Natural killer cell (primary cell): ENCODE measurements around the gene MAST3. TPM values are rescaled to one million over a fixed set of nuclear protein-coding genes. Genes with fewer than 3 reads are reported as not detected.
A peak's percentile ranks its signal among the peaks of the same experiment; 100 is the strongest.

Experiments
- ATAC-seq, 3 donors: fragments of 150-1000 bp in 2 of 3; fragments of 200-7000 bp in 1 of 3; cut with Tn5 transposase; 1 replicate in 1 of 3; 2 replicates in 2 of 3; pipeline ENCODE4 v1.10.0; 2021; ENCODE audit warnings: mild to moderate bottlenecking in 2 of 3, moderate library complexity in 2 of 3
- DNase-seq, 2 donors: peaks; one replicate each; pipeline versions ENCODE4 v3.0.0 to v3.0.0-alpha.2; 2013 to 2021; ENCODE audit warnings: mixed read lengths in 1 of 2
- H3K27ac ChIP-seq: one replicate; pipeline ENCODE4 v1.5.1; 2013; ENCODE audit warnings: mild to moderate bottlenecking, low read length
- H3K27me3 ChIP-seq: one replicate; pipeline ENCODE4 v1.6.1; 2013; ENCODE audit warnings: low read length; ENCODE audit not compliant: control insufficient read depth, insufficient read depth
- H3K36me3 ChIP-seq: one replicate; pipeline ENCODE4 v1.6.1; 2013; ENCODE audit warnings: low read length; ENCODE audit not compliant: control insufficient read depth, insufficient read depth
- H3K4me1 ChIP-seq: one replicate; pipeline ENCODE4 v1.6.1; 2013; ENCODE audit warnings: low read length; ENCODE audit not compliant: control insufficient read depth, insufficient read depth
- H3K4me3 ChIP-seq: one replicate; pipeline ENCODE4 v1.5.1; 2013; ENCODE audit warnings: low read length
- H3K9me3 ChIP-seq: one replicate; pipeline ENCODE4 v1.6.1; 2013; ENCODE audit warnings: low read length; ENCODE audit not compliant: control insufficient read depth, insufficient read depth
- H3K27ac Mint-ChIP-seq, 2 donors: one replicate each; pipeline ENCODE4 v1.8.0; 2022; ENCODE audit warnings: mild to moderate bottlenecking in 2 of 2, mixed read lengths in 2 of 2, moderate library complexity in 1 of 2
- H3K27me3 Mint-ChIP-seq, 2 donors: one replicate each; pipeline ENCODE4 v1.8.0; 2022; ENCODE audit warnings: low read depth in 2 of 2, mixed read lengths in 2 of 2
- H3K36me3 Mint-ChIP-seq: one replicate; pipeline ENCODE4 v1.8.0; 2022; ENCODE audit warnings: mixed read lengths
- H3K4me1 Mint-ChIP-seq, 2 donors: one replicate each; pipeline ENCODE4 v1.8.0; 2022; ENCODE audit warnings: mixed read lengths in 2 of 2
- H3K4me3 Mint-ChIP-seq: one replicate; pipeline ENCODE4 v1.8.0; 2022; ENCODE audit warnings: mild to moderate bottlenecking, moderate library complexity, mixed read lengths
- H3K9me3 Mint-ChIP-seq, 2 donors: one replicate each; pipeline ENCODE4 v1.8.0; 2022; ENCODE audit warnings: mixed read lengths in 2 of 2
- WGBS: methylation state at CpG from one replicate; pipeline ENCODE4 v1.1.7; 2013; ENCODE audit warnings: missing lambda C conversion rate; ENCODE audit not compliant: insufficient coverage; 5-methylcytosine and 5-hydroxymethylcytosine counted together
- intact Hi-C: fragments of 100-400 bp; cut with micrococcal nuclease; formaldehyde crosslinking; loops from one replicate; pipeline ENCODE4 v1.14.2; 2022
- total RNA-seq, 4 donors: library from RNA; stranded (reverse); fragments of 120-200 nt in 1 of 4; gene quantifications; one replicate each; pipeline versions ENCODE4 v1.2.3 to v1.2.4, GENCODE V29; 2013 to 2022
- TF ChIP-seq, protein P1 (sequence below): fragments of 200-600 bp; IDR thresholded peaks from one replicate; pipeline ENCODE4 v1.8.0; 2022; ENCODE audit warnings: antibody characterized with exemption

Gene MAST3
- total RNA-seq, 3 donors from 2014 or later (not counting 1 experiment from before 2014, with no cell fraction given) = 84.5 to 101 (median 101) TPM

DNA sequence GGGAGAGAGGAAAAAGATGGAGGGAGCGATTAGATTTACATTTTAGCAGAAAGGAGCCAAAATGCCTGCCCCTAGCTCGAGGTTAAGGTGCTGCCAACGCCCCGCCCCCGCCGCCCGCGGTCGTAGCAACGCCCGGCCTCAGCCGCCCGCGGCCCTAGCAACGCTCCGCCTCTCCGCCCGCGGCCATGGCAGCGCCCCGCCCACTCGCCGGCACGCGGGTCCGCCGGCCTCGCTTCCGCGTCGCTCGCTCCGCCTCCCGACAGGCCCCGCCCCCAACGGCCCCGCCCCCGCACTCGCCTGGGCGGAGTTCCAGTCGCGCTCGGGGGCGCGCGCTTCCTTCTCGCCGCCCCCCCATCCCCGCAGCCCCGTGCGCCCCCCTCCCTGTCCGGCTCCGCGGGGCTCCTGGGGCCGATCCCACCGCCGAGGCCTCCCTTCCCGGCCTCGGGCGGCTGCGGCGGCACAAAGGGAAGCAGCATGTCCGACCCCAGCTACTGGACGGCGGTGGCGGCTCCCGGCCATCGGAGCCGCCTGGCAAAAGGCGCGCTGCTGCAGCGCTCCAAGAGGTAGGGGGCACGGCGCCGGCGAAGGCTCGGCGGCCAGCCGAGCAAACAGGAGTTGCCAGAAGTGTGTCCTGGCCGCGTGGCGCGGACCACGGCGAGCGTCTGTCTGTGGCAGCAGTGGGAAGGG lies 20.3 kb downstream of the MAST3 start:
- Histone ChIP-seq H3K4me3 (peak overlapping the region; percentile 83), H3K27ac (peak overlapping the region; percentile 74), H3K36me3 (peaks cover 20% of the 10 kb centered on the region), H3K9me3 (no peaks in the 10 kb centered on the region), H3K4me1 (peaks cover 46% of the 10 kb centered on the region), H3K27me3 (no peaks in the 10 kb centered on the region)
- TF ChIP-seq, protein P1, sequence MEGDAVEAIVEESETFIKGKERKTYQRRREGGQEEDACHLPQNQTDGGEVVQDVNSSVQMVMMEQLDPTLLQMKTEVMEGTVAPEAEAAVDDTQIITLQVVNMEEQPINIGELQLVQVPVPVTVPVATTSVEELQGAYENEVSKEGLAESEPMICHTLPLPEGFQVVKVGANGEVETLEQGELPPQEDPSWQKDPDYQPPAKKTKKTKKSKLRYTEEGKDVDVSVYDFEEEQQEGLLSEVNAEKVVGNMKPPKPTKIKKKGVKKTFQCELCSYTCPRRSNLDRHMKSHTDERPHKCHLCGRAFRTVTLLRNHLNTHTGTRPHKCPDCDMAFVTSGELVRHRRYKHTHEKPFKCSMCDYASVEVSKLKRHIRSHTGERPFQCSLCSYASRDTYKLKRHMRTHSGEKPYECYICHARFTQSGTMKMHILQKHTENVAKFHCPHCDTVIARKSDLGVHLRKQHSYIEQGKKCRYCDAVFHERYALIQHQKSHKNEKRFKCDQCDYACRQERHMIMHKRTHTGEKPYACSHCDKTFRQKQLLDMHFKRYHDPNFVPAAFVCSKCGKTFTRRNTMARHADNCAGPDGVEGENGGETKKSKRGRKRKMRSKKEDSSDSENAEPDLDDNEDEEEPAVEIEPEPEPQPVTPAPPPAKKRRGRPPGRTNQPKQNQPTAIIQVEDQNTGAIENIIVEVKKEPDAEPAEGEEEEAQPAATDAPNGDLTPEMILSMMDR = no peak
- DNase-seq = peak; percentile 98 to 99
- Mint-ChIP-seq H3K4me1 (peaks cover 30 to 61% of the 10 kb centered on the region in 2 donors), H3K9me3 (no peaks in the 10 kb centered on the region), H3K36me3 (no peaks in the 10 kb centered on the region), H3K27ac (peak overlapping the region; percentile 91 to 99), H3K4me3 (peak overlapping the region; percentile 91), H3K27me3 (no peaks in the 10 kb centered on the region)
- WGBS = under 1% methylated on average over 85 of the region's 86 CpGs
- intact Hi-C loops = loop anchor here (2.0 kb wide), 1 partner anchor 35 kb away; the partner anchor contains the start of gene PIK3R2
- peak; percentile 89 to 96 (median 92) for ATAC-seq

DNA sequence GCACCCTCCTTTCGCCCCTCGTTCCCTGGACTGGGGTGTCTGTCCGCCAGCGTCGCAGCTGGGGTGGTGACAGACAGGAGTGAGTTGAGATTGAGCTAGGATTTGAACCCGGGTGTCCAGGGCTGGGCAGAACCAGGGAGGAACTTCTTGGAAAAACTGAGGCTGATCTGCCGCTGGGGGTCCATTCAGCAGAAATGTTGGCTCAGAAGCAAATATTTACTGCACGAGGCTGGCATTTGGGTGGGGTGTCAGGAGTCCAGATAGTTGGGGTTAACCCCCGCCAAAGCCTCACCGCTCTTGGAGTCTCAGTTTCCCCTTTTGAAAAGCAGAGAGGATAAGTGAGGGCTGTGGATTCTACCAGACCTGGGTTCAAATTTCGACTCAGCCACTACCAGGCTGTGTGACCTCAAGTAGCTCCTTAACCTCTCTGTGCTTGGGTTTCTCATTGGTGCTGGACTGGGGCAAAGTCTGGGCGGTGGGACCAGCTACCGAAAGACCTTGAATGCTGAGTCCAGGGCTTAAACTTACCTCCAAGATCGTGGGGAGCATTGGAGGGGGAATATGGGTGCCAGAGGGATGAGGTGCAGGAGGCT lies 20.9 kb downstream of the MAST3 start:
- Mint-ChIP-seq H3K4me3 (peak overlapping the region; percentile 91), H3K4me1 (peaks cover 30 to 58% of the 10 kb centered on the region in 2 donors), H3K27me3 (no peaks in the 10 kb centered on the region), H3K9me3 (no peaks in the 10 kb centered on the region), H3K36me3 (no peaks in the 10 kb centered on the region), H3K27ac (peak overlapping the region; percentile 91 to 99)
- ATAC-seq = no peak
- DNase-seq = no peak
- Histone ChIP-seq H3K27me3 (no peaks in the 10 kb centered on the region), H3K4me3 (peak overlapping the region; percentile 83), H3K27ac (peak overlapping the region; percentile 74), H3K36me3 (peaks cover 27% of the 10 kb centered on the region), H3K9me3 (no peaks in the 10 kb centered on the region), H3K4me1 (peaks cover 41% of the 10 kb centered on the region)
- TF ChIP-seq, protein P1 = no peak
- intact Hi-C loops = loop anchor here (2.0 kb wide), 1 partner anchor 34 kb away; the partner anchor contains the start of gene PIK3R2
- 28% methylated on average over 14 of the region's 14 CpGs for WGBS

DNA sequence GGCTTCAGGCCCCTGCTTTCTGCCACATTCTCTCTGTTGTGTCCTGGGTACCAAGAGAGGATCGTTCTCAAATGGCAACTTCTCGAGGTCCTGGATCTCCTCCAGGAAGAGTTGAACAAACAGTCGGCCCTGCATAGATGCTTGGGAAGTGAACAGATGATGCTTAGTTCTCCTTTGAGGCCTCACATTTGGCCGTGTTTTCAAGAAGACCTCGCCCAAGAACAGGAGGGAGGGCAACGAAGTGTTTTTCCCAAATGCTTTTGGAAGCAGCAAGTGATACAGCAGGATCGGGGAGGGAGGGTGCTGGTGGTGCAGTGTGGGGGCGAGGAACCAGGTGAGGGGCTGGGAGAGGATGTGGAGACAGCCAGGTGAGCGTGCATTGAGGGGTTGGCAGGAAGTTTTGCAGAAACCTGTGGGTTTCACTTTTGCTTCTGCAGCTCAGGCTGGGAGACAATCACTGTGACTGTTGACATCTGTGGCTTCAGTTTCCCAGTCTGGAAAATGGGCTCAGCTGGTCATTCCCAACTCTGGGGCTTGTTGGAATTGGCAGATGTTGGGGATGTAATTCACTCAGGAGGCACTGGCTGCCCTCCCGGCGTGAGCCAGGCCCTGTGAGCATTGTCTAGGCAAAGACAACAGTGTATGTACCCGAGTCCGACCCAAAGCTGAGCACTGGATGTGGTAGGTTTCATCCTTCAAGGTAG lies 21.6 kb downstream of the MAST3 start:
- DNase-seq (peak in 1 of 2 donors; percentile 82), ATAC-seq (peak in 1 of 3 donors; percentile 15)
- Histone ChIP-seq H3K27ac (peak overlapping the region; percentile 74), H3K4me1 (peaks cover 41% of the 10 kb centered on the region), H3K27me3 (no peaks in the 10 kb centered on the region), H3K36me3 (peaks cover 33% of the 10 kb centered on the region), H3K9me3 (no peaks in the 10 kb centered on the region), H3K4me3 (peak overlapping the region; percentile 83)
- TF ChIP-seq, protein P1 = no peak
- Mint-ChIP-seq H3K36me3 (no peaks in the 10 kb centered on the region), H3K4me3 (peak overlapping the region; percentile 91), H3K9me3 (no peaks in the 10 kb centered on the region), H3K4me1 (peaks cover 30 to 58% of the 10 kb centered on the region in 2 donors), H3K27ac (peak overlapping the region; percentile 91 to 99), H3K27me3 (no peaks in the 10 kb centered on the region)
- 19% methylated on average over 13 of the region's 13 CpGs for WGBS
- intact Hi-C loops = loop anchor here (2.0 kb wide), 1 partner anchor 34 kb away; the partner anchor contains the start of gene PIK3R2
